Neural crest cell (in vitro differentiated cells): Measurements from ENCODE around the gene G6PC3. TPM values are rescaled to one million over a fixed set of nuclear protein-coding genes. Genes with fewer than 3 reads are reported as not detected.

Experiments used
- DNase-seq: peaks from one replicate; pipeline ENCODE4 v3.0.0; 2021; ENCODE audit warnings: low read depth, mixed read lengths, low spot score
- H3K27ac Mint-ChIP-seq: one replicate; pipeline ENCODE4 v1.8.0; 2021; ENCODE audit warnings: mild to moderate bottlenecking, mixed read lengths; ENCODE audit not compliant: unreplicated experiment
- H3K27me3 Mint-ChIP-seq: 2 replicates; pipeline ENCODE4 v1.8.0; 2021; ENCODE audit warnings: low read depth, mild to moderate bottlenecking, mixed read lengths
- H3K36me3 Mint-ChIP-seq: 2 replicates; pipeline ENCODE4 v1.8.0; 2021; ENCODE audit warnings: low read depth, mild to moderate bottlenecking, mixed read lengths
- H3K4me1 Mint-ChIP-seq: 2 replicates; pipeline ENCODE4 v1.8.0; 2021; ENCODE audit warnings: mixed read lengths
- H3K4me3 Mint-ChIP-seq: one replicate; pipeline ENCODE4 v1.8.0; 2021; ENCODE audit warnings: mild to moderate bottlenecking, mixed read lengths
- H3K9me3 Mint-ChIP-seq: 2 replicates; pipeline ENCODE4 v1.8.0; 2021; ENCODE audit warnings: mixed read lengths
- total RNA-seq: library from RNA; stranded (reverse); gene quantifications from 2 replicates; pipeline ENCODE4 v1.2.1, GENCODE V29; 2021
- TF ChIP-seq, protein P1 (sequence below): fragments of 200-600 bp; sonication (generic); conservative IDR thresholded peaks from 2 replicates; pipeline ENCODE4 v1.5.0; 2021; ENCODE audit warnings: antibody characterized with exemption, mild to moderate bottlenecking

Gene G6PC3
- total RNA-seq, 1 donor from 2014 or later: 81.1 TPM

DNA sequence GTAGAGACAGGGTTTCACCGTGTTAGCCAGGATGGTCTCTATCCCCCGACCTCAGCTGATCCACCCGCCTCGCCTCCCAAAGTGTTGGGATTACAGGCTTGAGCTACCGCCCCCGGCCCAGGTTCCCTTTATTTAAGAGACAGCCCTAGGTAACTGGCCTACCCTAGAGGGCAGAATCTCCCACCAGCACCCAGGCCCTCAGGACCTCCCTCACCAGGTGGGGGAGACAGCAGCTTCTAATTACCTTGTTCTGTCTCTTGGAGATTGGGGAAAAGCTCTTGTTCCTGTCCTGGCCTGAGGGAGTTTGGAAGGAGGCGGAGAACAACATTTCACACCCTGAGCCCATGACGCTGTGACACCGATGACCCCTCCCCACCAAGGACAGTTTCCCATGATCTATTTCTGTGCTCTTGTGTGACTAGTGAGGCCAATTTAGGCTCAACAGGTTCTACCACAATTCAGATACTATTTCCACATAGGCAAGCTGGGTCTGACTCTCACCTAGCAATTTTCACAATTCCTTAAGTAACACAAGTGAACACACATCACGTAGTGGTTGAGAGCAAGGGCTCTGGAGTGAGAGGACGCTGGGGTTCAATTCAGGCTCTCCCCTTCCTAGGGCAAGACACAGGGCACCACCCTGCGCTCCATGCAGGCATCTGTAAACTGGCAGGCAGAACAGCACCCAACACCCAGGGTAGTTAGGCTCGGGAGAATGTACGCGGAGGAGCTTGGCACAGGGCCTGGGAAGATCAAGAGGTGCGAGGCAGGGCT is 32.5 kb downstream of the G6PC3 start:
- TF ChIP-seq, protein P1, sequence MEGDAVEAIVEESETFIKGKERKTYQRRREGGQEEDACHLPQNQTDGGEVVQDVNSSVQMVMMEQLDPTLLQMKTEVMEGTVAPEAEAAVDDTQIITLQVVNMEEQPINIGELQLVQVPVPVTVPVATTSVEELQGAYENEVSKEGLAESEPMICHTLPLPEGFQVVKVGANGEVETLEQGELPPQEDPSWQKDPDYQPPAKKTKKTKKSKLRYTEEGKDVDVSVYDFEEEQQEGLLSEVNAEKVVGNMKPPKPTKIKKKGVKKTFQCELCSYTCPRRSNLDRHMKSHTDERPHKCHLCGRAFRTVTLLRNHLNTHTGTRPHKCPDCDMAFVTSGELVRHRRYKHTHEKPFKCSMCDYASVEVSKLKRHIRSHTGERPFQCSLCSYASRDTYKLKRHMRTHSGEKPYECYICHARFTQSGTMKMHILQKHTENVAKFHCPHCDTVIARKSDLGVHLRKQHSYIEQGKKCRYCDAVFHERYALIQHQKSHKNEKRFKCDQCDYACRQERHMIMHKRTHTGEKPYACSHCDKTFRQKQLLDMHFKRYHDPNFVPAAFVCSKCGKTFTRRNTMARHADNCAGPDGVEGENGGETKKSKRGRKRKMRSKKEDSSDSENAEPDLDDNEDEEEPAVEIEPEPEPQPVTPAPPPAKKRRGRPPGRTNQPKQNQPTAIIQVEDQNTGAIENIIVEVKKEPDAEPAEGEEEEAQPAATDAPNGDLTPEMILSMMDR: no peak
- Mint-ChIP-seq H3K9me3 (no peaks in the 10 kb centered on the region), H3K27ac (no peak overlapping the region), H3K27me3 (no peaks in the 10 kb centered on the region), H3K4me1 (peaks cover 44% of the 10 kb centered on the region), H3K4me3 (peak overlapping the region; percentile 39), H3K36me3 (no peaks in the 10 kb centered on the region)
- no peak for DNase-seq

DNA sequence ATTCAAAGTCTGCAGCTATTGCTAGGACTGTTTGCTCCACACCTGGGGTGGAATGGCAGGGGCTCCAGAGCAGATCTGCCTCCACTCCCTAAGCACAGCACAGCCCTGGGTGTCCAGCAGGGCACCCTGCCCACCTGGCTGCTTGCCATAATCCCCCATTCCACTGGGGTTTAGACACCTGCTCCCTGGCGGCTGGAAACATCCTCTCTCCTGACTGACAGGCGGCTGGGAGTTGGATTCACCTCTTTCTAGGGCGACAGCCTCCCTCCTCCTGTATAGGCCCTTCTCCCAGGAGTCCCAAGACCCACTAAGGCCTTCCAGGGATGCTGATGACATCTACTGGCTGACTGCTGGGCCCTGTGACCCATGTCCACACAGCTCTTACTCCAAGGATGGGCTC is 34.9 kb downstream of the G6PC3 start:
- TF ChIP-seq, protein P1: no peak
- H3K4me3 Mint-ChIP-seq: peak overlapping the region; percentile 65
- H3K9me3 Mint-ChIP-seq: no peaks in the 10 kb centered on the region
- H3K27me3 Mint-ChIP-seq: no peaks in the 10 kb centered on the region
- H3K4me1 Mint-ChIP-seq: peaks cover 50% of the 10 kb centered on the region
- no peak overlapping the region for H3K27ac Mint-ChIP-seq
- no peak for DNase-seq
- no peaks in the 10 kb centered on the region for H3K36me3 Mint-ChIP-seq

DNA sequence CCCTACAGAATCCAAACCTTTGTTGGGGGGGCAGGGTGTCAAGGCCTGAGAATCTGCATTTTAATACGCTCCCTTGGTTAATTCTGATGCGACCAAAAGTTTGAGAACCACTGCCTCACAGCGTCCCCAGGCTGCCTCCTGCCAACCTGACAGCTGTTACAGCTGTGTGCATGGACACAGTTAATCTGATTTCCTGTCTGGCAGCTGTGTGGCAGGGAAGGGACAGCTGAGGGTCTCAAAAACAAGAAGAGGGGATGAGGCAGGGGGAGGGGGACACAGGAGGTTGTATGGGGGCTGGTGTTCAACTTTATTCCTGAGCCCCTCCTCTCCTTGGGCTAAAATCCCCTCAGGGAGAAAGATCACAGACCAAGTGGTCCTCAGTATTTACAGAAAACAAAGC is 35.4 kb downstream of the G6PC3 start:
- H3K4me1 Mint-ChIP-seq: peaks cover 50% of the 10 kb centered on the region
- peak overlapping the region; percentile 81 for H3K27ac Mint-ChIP-seq
- TF ChIP-seq, protein P1: no peak
- no peaks in the 10 kb centered on the region for H3K36me3 Mint-ChIP-seq
- peak overlapping the region; percentile 65 for H3K4me3 Mint-ChIP-seq
- H3K9me3 Mint-ChIP-seq: no peaks in the 10 kb centered on the region
- no peak for DNase-seq
- no peaks in the 10 kb centered on the region for H3K27me3 Mint-ChIP-seq

DNA sequence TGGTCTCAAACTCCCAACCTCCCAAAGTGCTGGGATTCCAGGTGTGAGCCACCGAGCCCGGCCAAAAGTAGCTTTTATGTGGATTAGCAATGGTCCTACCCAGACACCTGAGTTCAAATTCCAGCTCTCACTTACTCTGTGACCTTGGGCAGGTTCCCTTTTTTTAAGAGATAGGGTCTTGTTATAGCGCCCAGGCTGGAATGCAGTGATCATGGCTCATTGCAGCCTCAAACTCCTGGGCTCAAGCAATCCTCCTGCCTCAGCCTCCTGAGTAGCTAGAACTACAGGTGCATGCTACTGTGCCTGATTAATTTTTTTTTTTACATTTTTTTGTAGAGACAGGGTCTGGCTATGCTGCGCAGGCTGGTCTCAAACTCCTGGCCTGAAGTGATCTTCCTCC is 36.3 kb downstream of the G6PC3 start:
- H3K27me3 Mint-ChIP-seq: no peaks in the 10 kb centered on the region
- no peaks in the 10 kb centered on the region for H3K9me3 Mint-ChIP-seq
- H3K36me3 Mint-ChIP-seq: no peaks in the 10 kb centered on the region
- H3K27ac Mint-ChIP-seq: no peak overlapping the region
- no peak overlapping the region for H3K4me3 Mint-ChIP-seq
- H3K4me1 Mint-ChIP-seq: peaks cover 50% of the 10 kb centered on the region
- TF ChIP-seq, protein P1: no peak
- DNase-seq: no peak

DNA sequence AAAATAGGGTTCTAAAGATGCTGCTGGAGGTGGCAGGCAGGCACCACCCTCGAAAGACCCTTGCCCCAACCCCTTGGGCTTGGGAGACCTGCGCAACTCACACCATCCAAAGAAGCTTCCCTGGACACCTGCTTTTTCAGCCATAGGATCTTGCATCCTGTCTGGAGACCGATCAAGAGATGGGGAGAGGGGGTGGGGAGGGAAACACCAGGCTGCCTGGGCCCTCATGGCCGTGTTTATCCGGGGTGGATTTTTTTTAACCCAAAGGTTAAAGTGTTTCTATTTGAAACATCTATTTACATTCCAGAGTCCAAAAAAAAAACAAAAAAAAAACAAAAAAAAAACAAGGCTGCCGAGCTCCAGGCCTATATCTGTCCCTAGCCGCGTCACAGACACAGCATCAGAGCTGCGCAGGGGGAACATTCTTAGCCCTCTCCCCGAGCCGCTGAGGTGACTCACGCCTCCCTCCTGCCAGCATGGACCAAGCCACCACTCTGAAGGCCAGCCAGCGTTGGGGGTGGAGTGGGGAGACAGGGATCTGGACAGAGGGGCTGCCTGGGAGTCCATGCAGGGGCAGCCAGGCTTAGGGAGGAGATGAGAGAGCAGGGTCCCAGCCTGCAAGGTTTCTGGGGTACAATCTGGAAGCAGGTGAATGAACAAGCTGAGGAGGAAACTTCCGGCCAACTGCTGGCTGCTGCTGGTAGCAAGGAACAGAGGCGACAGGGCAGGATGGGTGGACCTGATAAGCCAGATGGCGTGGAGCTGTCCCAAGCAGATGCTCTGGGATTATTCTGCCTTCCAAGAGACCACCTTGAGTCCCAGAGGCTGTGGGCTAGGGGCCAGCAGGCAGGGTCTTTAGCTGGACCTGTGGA is 38.1 kb downstream of the G6PC3 start:
- H3K9me3 Mint-ChIP-seq: no peaks in the 10 kb centered on the region
- H3K36me3 Mint-ChIP-seq: no peaks in the 10 kb centered on the region
- no peak for DNase-seq
- no peak overlapping the region for H3K4me3 Mint-ChIP-seq
- no peaks in the 10 kb centered on the region for H3K27me3 Mint-ChIP-seq
- H3K4me1 Mint-ChIP-seq: peaks cover 45% of the 10 kb centered on the region
- peak overlapping the region; percentile 84 for H3K27ac Mint-ChIP-seq
- TF ChIP-seq, protein P1: no peak
